Suprapubic skin (tissue), 3 donors: Measurements from ENCODE around the gene ZC3HAV1L.
"Not testable (repeated sequence)": the region's sequence is repeated elsewhere in the genome, so short reads cannot be mapped to it uniquely, and the experiment has no call there.

Experiments used
- POLR2A ChIP-seq, 2 donors: fragments of 450-650 bp; IDR thresholded peaks; one replicate each; pipeline ENCODE4 v1.6.1; 2017; ENCODE audit warnings: antibody characterized with exemption in 2 of 2, mild to moderate bottlenecking in 2 of 2, moderate library complexity in 2 of 2
- TF ChIP-seq, protein P1 (sequence below), 2 donors: fragments of 200-600 bp in 1 of 2; fragments of 450-650 bp in 1 of 2; sonication (generic) in 1 of 2; IDR thresholded peaks; one replicate each; pipeline ENCODE4 v1.5.1; 2016 to 2019; ENCODE audit warnings: antibody characterized with exemption in 2 of 2, mild to moderate bottlenecking in 1 of 2, moderate library complexity in 1 of 2

DNA sequence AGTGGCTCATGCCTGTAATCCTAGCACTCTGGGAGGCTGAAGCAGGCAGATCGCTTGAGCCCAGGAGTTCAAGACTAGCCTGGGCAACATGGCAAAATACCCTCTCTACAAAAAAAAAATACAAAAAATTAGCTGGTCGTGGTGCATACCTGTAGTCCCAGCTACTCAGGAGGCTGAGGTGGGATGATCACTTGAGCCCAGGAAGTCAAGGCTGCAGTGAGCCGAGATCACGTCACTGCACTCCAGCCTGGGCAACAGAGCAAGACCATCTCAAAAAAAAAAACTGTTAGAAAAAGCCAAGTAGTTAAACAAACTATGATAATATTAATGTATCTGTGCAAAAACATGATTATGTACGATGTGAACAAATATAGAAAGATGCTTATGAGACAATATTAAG lies 10.0 kb downstream of the ZC3HAV1L start:
- TF ChIP-seq, protein P1, sequence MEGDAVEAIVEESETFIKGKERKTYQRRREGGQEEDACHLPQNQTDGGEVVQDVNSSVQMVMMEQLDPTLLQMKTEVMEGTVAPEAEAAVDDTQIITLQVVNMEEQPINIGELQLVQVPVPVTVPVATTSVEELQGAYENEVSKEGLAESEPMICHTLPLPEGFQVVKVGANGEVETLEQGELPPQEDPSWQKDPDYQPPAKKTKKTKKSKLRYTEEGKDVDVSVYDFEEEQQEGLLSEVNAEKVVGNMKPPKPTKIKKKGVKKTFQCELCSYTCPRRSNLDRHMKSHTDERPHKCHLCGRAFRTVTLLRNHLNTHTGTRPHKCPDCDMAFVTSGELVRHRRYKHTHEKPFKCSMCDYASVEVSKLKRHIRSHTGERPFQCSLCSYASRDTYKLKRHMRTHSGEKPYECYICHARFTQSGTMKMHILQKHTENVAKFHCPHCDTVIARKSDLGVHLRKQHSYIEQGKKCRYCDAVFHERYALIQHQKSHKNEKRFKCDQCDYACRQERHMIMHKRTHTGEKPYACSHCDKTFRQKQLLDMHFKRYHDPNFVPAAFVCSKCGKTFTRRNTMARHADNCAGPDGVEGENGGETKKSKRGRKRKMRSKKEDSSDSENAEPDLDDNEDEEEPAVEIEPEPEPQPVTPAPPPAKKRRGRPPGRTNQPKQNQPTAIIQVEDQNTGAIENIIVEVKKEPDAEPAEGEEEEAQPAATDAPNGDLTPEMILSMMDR (IDR thresholded peaks at IDR 0.05): not testable (repeated sequence)
- not testable (repeated sequence) for TF ChIP-seq POLR2A (IDR thresholded peaks at IDR 0.05)
